GM18517 (cell line): ENCODE data around the gene ANTXRL.
"Not testable (repeated sequence)": the region's sequence is repeated elsewhere in the genome, so short reads cannot be mapped to it uniquely, and the experiment has no call there.

ENCODE experiments used
- ATAC-seq: cut with Tn5 transposase; IDR thresholded peaks from one replicate; pipeline ENCODE4 v1.9.1; 2021; ENCODE audit warnings: mild to moderate bottlenecking, moderate library complexity; ENCODE audit not compliant: unreplicated experiment

Gene ANTXRL

DNA sequence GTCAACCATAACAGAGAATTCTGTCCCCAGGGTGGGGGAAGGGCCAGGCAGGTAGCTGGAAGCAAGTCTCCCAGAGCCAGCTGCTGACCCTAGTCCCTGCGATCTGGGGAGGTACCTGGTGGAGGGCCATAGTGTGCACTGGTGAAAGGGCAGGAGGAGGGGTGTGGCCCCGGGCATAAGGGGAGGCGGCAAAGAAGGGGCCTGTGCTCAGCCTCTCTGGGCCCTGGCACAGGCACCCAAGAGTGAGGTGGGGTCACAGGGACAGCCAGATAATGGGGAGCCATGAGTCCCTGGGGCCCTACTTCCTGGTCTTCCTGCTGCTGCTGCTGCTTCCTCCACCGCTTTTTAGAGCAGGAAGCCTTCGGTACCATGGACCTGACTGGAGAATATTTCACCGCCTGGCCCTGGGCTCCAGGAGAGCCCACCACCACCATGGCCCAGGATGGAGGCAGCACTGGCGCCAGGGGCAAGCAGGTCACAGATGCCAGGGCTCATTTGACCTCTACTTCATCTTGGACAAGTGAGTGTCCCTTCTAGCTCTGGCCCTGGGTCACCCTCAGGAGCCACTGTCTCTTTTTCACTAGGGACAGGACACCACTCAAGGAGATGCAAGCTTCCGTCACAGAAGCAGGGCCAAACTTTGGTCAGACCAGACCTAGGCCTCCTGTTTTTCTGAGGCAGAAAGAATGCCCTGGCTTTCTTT is at the start of gene ANTXRL:
ANTXRL (plus strand) TSS at position 7 of the 703 bp plus-strand sequence; CDS start at position 273, 266 bp downstream.
- no peak for ATAC-seq

- no peak for ATAC-seq
Observed at GRCh38 chr10:46237815-46238510, 48.8 kb upstream of the ANTXRL start.

GRCh38 chr10:46239247-46239646 is 47.5 kb upstream of the ANTXRL start:
- no peak for ATAC-seq

DNA sequence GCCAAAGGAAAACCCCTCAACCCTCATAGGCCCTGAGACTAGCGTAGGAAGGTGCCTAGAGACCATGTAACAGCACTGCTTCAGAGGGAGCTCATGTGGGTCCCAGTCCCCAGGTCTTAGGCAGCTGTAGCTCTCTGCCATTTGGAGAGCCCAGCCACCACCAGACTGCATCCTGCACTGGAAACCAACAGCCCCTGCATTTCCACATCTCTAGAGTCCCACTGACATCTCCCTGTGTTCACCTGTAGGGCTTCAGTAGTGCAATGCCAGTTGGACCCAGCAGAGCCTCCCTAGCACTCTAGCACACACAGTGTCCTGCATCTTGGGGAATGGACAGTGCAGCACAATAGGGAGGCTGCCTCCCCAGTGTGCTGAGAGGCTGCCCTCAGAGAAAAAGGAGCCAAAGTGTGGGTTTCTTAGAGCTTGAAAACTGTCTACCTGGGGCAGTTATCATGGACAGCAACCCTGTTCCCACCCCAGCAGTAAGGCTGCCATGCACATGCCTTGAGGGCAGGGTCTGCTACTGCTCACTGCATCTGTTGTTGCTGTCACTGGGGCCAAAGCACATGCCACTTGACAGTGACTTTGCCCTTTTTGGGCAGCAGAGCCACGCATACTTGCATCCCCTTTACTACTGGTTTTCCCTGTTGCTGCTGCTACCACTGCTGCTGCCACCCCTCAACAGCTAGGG is 46.7 kb upstream of the ANTXRL start:
- no peak for ATAC-seq

- ATAC-seq = no peak
Observed at GRCh38 chr10:46240684-46241565, 45.9 kb upstream of the ANTXRL start.

- ATAC-seq = no peak
Observed at GRCh38 chr10:46245381-46245900, 41.4 kb upstream of the ANTXRL start.

GRCh38 chr10:46246400-46247180 is 40.2 kb upstream of the ANTXRL start:
- not testable (repeated sequence) for ATAC-seq

DNA sequence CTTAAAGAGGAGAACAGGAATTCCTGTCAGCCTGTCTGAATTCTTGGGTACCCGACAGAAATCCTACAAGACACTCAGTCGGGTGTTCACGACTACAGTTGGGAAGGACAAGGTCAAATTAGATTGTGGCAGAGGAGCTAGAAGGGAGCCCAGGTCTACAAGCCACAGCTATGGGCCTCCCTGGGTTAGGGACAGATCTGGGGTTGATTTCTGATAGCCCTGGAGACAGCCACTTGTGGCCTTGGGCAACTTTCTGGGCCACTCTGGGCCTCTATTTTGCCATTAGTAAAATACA is 39.7 kb upstream of the ANTXRL start:
- no peak for ATAC-seq

DNA sequence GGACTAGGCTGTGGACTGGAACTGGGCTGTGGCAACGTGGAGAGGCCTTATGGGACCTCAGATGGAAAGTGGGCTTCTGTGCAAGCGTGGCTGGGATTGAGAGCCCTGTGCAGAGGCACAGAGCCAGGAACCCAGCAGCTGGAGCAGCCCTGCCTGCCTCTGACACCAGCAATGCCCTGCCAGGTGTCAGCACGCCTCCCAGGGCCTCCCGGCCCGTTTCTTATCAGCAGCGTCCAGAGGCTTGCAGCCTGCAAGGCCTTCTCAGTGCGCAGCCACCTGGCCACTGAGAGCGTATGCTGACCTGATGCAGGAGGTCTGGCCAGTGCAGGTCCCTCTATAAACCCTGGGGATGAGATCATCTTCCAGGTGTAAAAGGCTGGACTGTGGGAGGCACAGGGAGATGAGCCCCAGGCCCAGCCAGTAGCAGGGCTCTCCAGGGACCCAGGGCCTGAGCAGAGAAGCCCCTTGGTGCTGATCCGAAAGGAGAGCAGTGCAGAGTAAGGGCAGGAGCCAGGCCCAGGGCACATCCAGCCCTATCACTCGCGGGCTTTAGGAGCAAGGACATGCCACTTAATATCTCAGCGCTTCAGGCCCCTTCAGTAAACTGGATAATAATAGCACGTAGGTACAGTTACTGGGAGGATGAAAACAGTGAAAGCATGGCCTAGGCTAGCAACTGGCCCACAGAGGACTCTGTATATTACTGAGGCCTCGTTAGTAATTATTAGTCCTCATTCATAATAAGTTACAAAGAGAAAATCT is 38.8 kb upstream of the ANTXRL start:
- no peak for ATAC-seq

GRCh38 chr10:46248651-46249146 is 38.1 kb upstream of the ANTXRL start:
- no peak for ATAC-seq

DNA sequence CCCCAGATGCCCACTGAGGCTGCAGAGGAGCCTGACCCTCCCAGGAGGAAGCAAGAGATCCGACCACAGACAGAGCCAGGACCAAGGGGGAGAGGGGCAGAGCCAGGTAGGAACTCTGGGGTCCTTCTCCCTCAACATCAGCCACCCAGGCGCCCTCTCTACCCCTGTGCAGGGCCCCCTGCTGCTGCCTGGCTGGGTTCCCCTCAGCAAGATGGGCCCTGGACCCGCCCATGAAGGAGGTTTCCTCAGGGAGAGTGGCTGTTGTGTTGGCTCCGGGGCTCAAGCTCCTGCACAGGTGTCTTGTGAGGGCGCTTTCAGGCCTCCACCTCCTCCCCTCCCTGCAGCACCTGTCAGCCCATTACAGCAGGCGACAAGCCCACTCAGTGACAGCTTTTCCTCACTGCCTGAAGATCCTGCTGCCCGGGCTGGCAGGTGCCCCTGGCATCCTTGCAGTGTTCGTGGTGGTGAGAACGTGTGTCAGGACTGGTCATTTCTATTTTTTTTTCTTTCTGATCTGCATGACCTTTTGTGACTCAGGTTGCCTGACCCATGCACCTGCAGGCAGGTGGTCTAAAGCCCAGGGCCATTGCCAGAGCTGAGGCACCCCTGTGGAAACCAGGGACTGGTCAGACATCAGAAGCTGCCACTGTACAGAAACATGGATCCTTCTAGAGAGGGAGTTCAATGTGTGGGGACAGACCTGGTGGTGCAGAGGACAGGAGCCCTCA is 37.0 kb upstream of the ANTXRL start:
- not testable (repeated sequence) for ATAC-seq

DNA sequence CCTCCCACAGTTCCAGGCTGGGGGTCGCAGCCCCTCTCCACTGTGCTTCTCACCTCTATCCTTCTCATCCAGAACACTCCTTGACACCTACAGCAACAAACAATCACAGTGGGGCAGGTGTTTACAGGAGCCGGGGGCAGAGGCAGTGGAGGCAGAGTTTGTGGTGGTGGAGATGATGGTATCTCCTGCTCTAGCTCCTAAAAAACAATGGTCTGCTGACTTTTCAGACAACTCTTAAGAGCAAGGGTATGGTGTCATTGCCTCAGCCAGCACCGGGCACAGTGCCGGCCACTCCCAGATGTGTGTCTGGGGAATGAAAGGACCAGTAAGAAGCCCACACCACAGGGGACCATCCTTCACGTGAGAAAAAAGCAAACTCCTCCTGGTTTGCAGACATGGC is 36.3 kb upstream of the ANTXRL start:
- no peak for ATAC-seq

GRCh38 chr10:46250898-46251856 is 35.6 kb upstream of the ANTXRL start:
- no peak for ATAC-seq

- ATAC-seq = no peak
Observed at GRCh38 chr10:46251857-46252847, 34.6 kb upstream of the ANTXRL start.

DNA sequence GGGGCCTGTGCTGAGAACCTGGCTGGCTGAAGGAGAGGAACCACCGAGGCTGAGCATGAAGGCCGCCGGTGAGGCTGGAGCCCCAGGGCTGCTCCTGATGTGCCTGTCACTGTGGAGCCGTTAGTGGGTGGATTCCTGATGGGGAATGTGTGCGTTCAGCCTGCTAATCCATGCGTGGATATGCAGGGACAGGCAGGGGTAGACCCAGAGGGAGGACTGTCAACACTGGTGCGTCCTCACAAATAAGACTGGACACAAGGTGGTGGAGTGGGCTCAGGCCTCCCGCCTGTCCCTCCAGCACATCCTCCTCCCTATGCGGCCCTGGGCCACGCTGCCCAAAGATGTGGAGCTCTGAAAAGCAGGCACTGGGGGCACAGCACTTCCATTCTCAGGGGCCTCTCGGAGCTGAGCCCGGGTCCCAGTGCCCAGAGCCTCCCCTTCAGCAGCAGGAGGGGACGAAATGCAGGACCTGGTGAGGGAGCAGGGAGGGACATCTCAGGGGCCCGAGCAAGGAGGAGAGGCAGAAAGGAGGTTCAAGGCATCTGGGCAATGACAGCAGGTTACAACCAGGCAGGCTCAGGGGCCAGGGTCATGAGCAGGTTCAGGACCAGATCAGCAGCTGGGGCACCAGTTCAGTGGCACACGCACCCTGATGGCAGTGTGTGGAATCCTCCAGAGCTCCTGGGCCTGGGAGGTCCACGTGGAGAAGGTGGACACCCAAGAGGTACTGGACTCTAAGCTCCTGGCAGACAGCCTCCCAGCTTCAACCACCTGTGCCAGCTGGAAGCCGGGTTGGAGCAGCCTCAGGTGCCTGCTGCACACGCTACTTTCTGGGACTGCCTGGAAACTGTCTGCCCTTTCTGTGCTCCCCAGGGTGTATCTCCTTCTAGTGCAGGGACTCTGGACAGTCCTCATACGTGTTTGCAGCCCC is 33.5 kb upstream of the ANTXRL start:
- ATAC-seq = no peak
